HG03025 (cell line): ENCODE data around the gene SCAANT1.
A peak's percentile ranks its signal among the peaks of the same experiment; 100 is the strongest.

Experiments
- ATAC-seq: cut with Tn5 transposase; IDR thresholded peaks from one replicate; pipeline ENCODE4 v1.9.1; 2021; ENCODE audit warnings: mild to moderate bottlenecking, moderate library complexity; ENCODE audit not compliant: unreplicated experiment, low FRiP score

Gene SCAANT1

GRCh38 chr3:63864965-63865327, 47.2 kb downstream of the SCAANT1 start:
- no peak for ATAC-seq

DNA sequence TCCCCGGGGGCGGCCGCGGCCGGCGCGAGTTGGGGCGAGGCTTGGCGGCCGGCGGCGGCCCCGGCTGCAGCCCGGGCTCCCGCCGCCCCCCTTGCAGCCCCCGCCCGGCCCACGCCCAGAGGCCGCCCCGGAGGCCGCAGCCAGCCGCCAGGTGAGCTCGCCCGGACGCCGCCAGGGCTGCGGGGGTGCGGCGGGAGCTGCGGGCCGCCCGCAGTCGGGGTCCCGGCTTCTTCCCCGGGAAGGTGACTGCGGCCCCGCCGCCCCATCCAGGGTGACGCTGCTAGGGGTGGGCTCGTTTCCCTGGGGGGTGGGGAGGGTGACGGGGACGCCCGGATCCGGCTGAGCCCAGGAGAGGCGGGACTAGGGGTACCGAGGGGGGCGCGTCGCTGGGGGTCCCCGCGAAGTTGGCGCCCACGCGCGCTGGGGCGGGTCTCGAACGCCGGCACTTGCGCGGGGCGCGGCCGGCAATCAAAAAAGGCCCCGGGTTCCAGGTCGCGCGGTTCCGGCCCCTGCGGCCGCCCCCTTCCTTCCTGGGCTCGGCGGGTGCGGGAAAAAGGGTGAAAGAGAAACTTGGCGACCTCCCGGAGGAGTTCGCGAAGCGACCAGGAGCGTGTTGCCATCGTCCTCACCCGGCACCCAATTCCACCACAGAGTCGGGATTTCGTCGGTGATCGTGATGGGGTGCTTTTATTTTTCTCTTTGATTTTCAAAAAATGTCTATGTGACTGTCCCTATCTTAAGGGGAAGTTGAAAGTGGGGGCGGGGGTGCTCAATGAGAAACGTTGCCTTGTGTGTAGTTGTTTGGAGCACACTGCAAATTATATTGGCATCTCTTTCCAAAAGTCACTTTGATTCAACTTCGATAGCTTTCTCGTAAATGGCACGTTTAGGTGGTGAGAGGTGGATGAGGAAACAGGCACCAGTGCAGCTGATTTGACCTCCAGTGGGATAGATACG, 47.9 kb downstream of the SCAANT1 start:
- ATAC-seq, result peak; percentile 52

GRCh38 chr3:63863150-63864007, 48.8 kb downstream of the SCAANT1 start, which contains the start of the genes ATXN7 and THOC7:
ATXN7 (plus strand) TSS chr3:63863867; CDS start chr3:63912599, 48,732 bp downstream.
THOC7 (minus strand) TSS chr3:63863805; CDS start chr3:63863790, 15 bp downstream.
- ATAC-seq, result peak; percentile 73

DNA sequence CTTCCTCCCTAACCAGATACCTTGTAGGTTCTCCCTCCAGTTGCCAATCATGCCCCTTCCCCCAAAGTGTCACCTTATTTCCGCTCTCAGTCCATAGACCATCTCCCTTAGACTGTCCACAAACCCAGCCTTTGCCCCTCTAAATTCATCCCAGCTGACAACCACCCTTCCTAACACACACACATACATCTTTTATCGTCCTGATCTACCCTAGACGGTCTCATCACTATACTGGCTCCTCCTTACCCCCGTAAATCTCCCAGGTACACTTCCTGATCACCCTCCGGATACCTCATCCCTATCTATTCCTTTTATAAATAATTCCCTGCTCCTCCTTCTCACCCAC, 49.4 kb downstream of the SCAANT1 start:
- no peak for ATAC-seq
